Thymus (tissue), 11 donors: ENCODE results near the gene ZFAND3. TPM values are rescaled to one million over a fixed set of nuclear protein-coding genes. Genes with fewer than 3 reads are reported as not detected.

Source experiments
- DNase-seq, 9 donors: peaks; one replicate each; pipeline ENCODE4 v3.0.0-alpha.2; 2013; ENCODE audit warnings: low spot score in 9 of 9, low read depth in 6 of 9, missing footprints in 1 of 9
- H3K27ac ChIP-seq, 2 donors: one replicate each; pipeline ENCODE4 v1.5.1; 2013; ENCODE audit warnings: control low read depth in 1 of 2, low read depth in 1 of 2, low read length in 1 of 2, mild to moderate bottlenecking in 1 of 2, moderate library complexity in 1 of 2
- H3K27me3 ChIP-seq, 2 donors: one replicate each; pipeline ENCODE4 v1.5.1; 2013; ENCODE audit warnings: low read length in 1 of 2; ENCODE audit not compliant: control insufficient read depth in 2 of 2, insufficient read depth in 1 of 2
- H3K36me3 ChIP-seq, 2 donors: one replicate each; pipeline ENCODE4 v1.5.1; 2013; ENCODE audit warnings: low read length in 1 of 2, mild to moderate bottlenecking in 1 of 2, moderate library complexity in 1 of 2; ENCODE audit not compliant: control insufficient read depth in 2 of 2, insufficient read depth in 2 of 2
- H3K4me1 ChIP-seq, 2 donors: one replicate each; pipeline ENCODE4 v1.5.1; 2013; ENCODE audit warnings: low read length in 2 of 2; ENCODE audit not compliant: control insufficient read depth in 2 of 2, insufficient read depth in 2 of 2
- H3K4me3 ChIP-seq, 2 donors: one replicate each; pipeline ENCODE4 v1.5.1; 2013; ENCODE audit warnings: low read length in 2 of 2, control low read depth in 1 of 2, mild to moderate bottlenecking in 1 of 2
- H3K9me3 ChIP-seq, 2 donors: one replicate each; pipeline ENCODE4 v1.5.1; 2013; ENCODE audit warnings: low read length in 1 of 2, mild to moderate bottlenecking in 1 of 2; ENCODE audit not compliant: control insufficient read depth in 2 of 2, insufficient read depth in 1 of 2
- WGBS: extraction: QIAGEN DNeasy Blood & Tissue Kit; methylation state at CpG from one replicate; pipeline ENCODE4 v1.1.7; 2013; 5-methylcytosine and 5-hydroxymethylcytosine counted together
- polyA plus RNA-seq: library from polyadenylated mRNA; stranded (reverse); fragments of 200-250 nt; gene quantifications from one replicate; pipeline ENCODE4 v1.2.3, GENCODE V29; 2013
- total RNA-seq: library from RNA; stranded (reverse); fragments of 120-200 nt; gene quantifications from one replicate; pipeline ENCODE4 v1.2.4, GENCODE V29; 2013
- donor health status: healthy.

ZFAND3 gene
- total and polyA plus RNA-seq, 2 donors, result 8.5 to 25.7 TPM

DNA sequence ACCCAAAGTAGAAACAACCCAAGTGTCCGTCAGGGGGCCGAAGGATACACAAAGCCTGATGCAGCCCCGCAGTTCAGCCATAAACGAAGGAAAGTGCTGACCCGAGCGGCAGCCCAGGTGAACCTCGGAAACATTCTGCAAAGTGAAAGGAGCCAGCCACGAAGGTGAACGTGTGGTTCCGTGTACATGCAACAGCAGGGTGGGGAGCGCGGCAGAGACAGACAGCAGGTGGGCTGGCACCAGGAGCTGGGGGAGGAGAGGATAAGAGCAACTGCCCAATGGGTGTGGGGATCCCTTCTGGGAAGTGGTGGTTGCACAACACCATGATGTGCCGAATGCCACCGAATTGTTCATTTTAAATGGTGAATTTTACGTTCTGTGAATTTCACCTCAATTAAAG is 341.8 kb downstream of the ZFAND3 start:
- Histone ChIP-seq H3K27me3 (no peaks in the 10 kb centered on the region), H3K27ac (no peak overlapping the region), H3K9me3 (no peaks in the 10 kb centered on the region), H3K4me3 (no peak overlapping the region), H3K4me1 (peaks cover 3 to 11% of the 10 kb centered on the region in 2 donors), H3K36me3 (peaks cover 0 to 5% of the 10 kb centered on the region in 2 donors)
- DNase-seq, result no peak
- WGBS, result 97% methylated on average over 15 of the region's 15 CpGs

DNA sequence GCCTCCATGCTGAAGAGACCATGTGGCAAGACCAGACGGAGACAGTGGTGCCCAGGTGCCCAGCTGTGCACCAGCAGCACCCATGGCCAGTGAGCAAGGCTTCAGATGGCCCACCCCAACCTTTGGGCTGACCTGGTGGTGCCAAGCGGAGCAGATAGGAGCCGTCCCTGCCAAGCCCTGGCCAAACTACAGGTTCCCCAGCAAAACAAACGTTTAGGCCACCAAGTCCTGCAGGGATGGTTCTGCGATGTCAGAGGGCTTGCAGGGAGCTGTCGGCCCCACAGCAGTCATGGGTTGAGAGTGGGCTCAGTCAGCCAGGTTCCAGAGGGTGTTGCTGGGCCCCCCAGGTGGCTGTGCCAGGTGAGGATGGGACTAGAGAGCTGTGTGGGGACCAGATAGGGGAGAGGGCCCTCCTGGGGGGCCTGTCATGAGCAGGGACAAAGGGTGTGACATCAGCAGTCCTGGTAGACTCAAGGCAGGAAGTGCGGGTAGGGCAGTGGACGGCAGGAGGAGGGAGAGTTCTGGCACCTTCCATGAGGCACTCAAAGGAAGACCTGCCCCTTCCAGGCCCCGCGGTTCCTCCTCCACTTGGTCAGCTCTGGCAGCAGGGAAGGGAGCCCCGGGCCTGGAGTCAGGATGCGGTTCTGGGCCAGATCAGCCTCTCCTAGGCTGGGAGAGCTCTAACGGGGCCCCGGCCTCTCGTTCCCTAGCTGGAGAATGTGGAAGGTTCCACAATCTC is 342.4 kb downstream of the ZFAND3 start:
- no peak overlapping the region for H3K27ac ChIP-seq
- peaks cover 2 to 5% of the 10 kb centered on the region in 2 donors for H3K4me1 ChIP-seq
- H3K9me3 ChIP-seq, result peaks cover 0 to 3% of the 10 kb centered on the region in 2 donors
- peaks cover 0 to 4% of the 10 kb centered on the region in 2 donors for H3K36me3 ChIP-seq
- no peak for DNase-seq
- no peak overlapping the region for H3K4me3 ChIP-seq
- H3K27me3 ChIP-seq, result no peaks in the 10 kb centered on the region
- WGBS, result 97% methylated on average over 15 of the region's 15 CpGs

DNA sequence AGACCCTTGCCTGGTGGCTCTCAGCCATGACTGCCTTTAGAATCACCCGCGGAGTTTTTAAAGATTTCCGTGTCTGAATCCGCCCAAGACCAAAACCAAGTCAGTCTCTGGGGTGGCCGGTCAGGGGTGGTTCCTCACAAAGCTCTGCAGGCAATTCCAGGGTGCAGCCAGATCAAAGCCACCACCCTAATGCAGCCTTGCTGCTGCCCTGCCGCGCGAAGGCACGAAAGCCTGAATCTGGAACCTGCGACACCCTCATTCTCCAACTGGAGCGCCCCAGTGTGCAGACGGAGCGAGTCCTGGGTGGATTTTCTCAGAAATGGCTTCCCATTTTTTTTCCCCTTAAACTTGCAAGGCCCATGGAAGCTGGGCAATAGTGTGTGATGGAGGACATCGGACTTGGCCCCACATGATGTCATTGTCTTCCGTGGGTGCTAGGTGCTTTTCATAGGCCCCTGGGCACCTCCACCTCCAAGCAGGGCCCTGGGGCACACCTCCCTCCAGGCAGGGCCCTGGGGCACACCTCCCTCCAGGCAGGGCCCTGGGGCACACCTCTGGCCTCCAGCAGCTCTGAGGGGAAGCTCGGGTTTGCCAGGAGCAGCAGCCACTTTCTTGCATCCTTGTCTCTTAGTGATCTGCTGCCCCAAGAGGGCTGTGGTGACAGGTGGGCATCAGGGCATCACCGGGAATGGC is 343.1 kb downstream of the ZFAND3 start:
- Histone ChIP-seq H3K4me3 (no peak overlapping the region), H3K27me3 (no peaks in the 10 kb centered on the region), H3K9me3 (peaks cover 0 to 3% of the 10 kb centered on the region in 2 donors), H3K36me3 (peaks cover 0 to 5% of the 10 kb centered on the region in 2 donors), H3K4me1 (no peaks in the 10 kb centered on the region), H3K27ac (no peak overlapping the region)
- WGBS, result 97% methylated on average over 17 of the region's 17 CpGs
- no peak for DNase-seq

DNA sequence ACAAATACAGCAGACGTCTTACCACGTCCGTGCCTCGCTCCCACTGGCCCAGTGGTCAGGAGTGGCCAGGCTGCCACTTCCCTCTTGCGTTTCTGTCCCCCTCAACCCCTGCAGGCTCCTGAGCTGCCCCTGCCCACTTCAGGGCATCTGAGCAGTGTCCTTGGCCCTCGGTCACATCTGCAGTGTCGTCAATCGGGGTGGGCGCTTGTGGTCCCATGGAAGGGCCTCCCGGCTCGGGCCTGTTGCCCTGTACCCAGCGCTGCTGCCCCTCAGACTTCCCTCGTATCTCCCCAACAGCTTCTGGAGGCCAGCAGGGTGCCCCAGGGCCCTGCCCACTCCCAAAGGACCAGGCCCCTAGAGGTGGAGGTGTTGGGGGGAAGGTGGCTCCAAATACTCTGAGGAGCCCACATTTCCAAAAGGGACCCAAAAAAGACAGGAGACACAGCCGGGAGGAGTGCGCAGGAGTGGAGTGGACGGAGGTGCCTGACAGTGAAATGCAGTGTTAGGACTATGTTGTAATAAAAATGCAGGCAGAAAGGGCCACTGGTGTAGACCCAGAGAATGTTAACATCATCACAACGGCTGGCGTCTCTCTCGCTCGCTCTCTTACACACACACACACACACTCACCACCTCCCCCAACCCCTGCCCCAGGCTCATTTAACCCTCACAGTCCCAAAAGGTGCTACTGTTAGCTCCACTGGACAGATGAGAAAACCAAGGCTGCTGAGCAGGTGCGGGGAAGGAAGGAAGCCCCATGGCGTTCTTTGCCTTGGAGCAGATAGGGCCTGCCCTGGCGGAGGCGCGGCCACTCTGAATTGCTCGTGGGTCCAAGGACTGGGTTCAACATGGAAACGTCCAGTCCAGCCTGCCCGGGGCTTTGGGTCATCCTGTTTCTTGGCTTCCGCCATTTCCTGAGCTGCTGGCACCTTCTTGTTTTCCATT is 343.9 kb downstream of the ZFAND3 start:
- Histone ChIP-seq H3K4me3 (no peak overlapping the region), H3K36me3 (peaks cover 0 to 6% of the 10 kb centered on the region in 2 donors), H3K4me1 (no peaks in the 10 kb centered on the region), H3K27ac (no peak overlapping the region), H3K9me3 (peaks cover 0 to 3% of the 10 kb centered on the region in 2 donors), H3K27me3 (no peaks in the 10 kb centered on the region)
- no peak for DNase-seq
- WGBS, result 95% methylated on average over 29 of the region's 29 CpGs

DNA sequence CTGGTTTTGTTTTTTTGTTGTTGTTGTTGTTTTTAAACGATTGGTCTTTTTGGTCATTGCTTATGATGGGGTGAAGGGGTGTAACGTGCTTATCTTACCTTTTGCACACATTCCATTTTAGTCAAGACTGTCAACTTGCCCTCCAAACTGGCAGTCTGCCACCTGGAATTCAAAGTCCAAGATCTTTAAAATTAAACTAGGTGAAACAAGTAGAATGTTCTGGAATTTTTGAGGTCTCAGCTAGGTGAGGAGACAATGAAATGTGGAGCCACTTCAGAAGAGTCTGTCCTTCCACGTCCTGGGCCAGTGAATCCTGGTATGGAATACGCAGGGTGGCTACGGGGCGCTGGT is 344.6 kb downstream of the ZFAND3 start:
- H3K9me3 ChIP-seq, result peaks cover 0 to 3% of the 10 kb centered on the region in 2 donors
- 94% methylated on average over 6 of the region's 6 CpGs for WGBS
- H3K36me3 ChIP-seq, result peaks cover 0 to 6% of the 10 kb centered on the region in 2 donors
- DNase-seq, result no peak
- H3K27ac ChIP-seq, result no peak overlapping the region
- H3K4me1 ChIP-seq, result no peaks in the 10 kb centered on the region
- H3K4me3 ChIP-seq, result no peak overlapping the region
- no peaks in the 10 kb centered on the region for H3K27me3 ChIP-seq

DNA sequence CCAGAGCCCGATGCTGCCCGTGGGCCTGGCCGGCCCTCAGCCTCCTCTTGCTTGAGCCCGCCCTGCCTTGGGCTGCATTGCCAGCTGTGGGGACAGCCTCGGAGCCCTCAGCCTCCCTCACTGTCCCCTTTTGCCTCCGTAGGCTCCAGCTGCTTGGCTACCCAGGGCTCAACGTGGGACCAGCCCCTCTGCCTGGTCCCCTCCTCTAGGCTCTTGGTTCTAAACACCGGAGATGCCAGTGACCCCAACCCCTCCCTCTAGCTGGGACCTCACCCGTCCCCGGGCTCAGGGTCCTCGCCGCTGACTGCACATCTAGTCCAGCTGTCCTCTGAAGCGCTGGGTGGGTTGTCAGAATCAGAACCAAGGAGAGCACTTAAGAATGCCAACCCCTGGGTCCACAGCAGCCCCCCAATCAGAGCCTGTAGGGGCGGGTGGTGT is 345.2 kb downstream of the ZFAND3 start:
- DNase-seq, result no peak
- Histone ChIP-seq H3K36me3 (peaks cover 0 to 6% of the 10 kb centered on the region in 2 donors), H3K27me3 (no peaks in the 10 kb centered on the region), H3K9me3 (peaks cover 0 to 3% of the 10 kb centered on the region in 2 donors), H3K4me1 (no peaks in the 10 kb centered on the region), H3K4me3 (no peak overlapping the region), H3K27ac (no peak overlapping the region)
- 97% methylated on average over 14 of the region's 14 CpGs for WGBS

DNA sequence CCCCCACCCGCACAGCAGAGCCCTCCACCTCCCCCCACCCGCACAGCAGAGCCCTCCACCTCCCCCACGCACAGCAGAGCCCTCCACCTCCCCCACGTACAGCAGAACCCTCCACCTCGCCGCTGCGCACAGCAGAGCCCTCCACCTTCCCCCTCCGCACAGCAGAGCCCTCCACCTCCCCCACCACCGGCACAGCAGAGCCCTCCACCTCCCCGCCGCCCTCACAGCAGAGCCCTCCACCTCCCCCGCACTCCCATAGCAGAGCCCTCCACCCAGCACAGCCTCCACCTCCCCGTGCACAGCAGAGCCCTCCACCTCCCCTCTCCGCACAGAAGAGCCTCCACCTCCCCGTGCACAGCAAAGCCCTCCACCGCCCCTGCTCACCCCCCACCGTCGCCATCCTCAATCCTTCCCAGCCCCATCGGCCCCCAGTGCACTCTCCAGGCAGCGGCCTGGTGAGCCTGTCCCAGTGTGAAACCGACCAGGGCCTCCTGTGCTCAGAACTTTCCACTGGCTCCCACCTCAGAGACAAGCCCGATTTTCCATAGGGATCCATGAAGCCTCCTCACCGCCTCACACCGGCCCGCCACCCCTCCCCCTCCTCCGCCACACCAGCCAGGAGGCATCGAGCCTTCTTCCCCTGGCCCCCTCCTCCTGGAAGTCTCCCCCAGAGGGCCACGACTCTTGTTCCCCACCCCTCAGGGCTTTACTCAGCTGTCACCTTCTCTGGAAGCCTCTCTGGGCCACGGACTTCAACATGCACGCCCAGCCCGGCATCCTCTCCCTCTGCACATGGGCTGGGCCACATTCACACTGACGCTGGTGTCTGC is 347.1 kb downstream of the ZFAND3 start:
- H3K36me3 ChIP-seq, result peaks cover 0 to 4% of the 10 kb centered on the region in 2 donors
- no peak for DNase-seq
- 87% methylated on average over 31 of the region's 32 CpGs for WGBS
- no peak overlapping the region for H3K4me3 ChIP-seq
- H3K27me3 ChIP-seq, result no peaks in the 10 kb centered on the region
- no peaks in the 10 kb centered on the region for H3K4me1 ChIP-seq
- peaks cover 0 to 3% of the 10 kb centered on the region in 2 donors for H3K9me3 ChIP-seq
- H3K27ac ChIP-seq, result no peak overlapping the region

DNA sequence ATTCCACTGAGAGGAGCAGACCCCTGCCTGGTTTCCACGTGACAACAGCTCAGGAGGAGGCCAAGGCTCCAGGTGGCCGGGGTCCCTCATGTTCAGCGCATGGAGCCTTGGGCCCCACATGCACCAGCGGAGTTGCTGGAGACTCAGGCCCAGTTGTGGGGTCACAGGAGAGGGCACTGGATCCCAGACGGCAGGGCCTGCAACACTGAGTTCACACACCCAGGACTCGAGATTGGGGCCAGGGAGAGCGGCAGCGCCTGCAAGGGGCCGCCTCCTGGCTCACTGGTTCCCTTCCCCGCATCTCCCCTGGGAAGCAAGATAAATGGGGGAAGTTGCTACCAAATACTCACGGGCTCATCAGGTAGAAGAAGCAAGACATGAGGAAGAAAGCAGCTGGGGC is 348.1 kb downstream of the ZFAND3 start:
- no peak for DNase-seq
- H3K27ac ChIP-seq, result no peak overlapping the region
- H3K36me3 ChIP-seq, result peaks cover 0 to 4% of the 10 kb centered on the region in 2 donors
- H3K4me1 ChIP-seq, result no peaks in the 10 kb centered on the region
- WGBS, result 98% methylated on average over 11 of the region's 11 CpGs
- H3K4me3 ChIP-seq, result no peak overlapping the region
- H3K27me3 ChIP-seq, result no peaks in the 10 kb centered on the region
- peaks cover 0 to 3% of the 10 kb centered on the region in 2 donors for H3K9me3 ChIP-seq
